Measurements from ENCODE around the gene NCK1. TPM values are rescaled to one million over a fixed set of nuclear protein-coding genes. Genes with fewer than 3 reads are reported as not detected.

NCK1 gene
- total and polyA plus RNA-seq, 2 experiments from 2014 or later: 25.1 to 47.7 TPM

- Histone ChIP-seq H3K27ac (no peak within 1 kb of the TSS), H3K4me2 (peak within 1 kb of the TSS; percentile 92), H3K4me1 (ENCODE audit: insufficient read depth) (peaks cover 3% of the 10 kb centered on the region), H3K9me2 (replicated peaks; ENCODE audit: insufficient read depth) (no peaks in the 10 kb centered on the region), H3K4me3 (peak within 1 kb of the TSS; percentile 69), H4K20me1 (ENCODE audit: insufficient read depth, poor library complexity, severe bottlenecking) (no peaks in the 10 kb centered on the region), H3K27me3 (peaks cover 24% of the 10 kb centered on the region), H3K9me3 (ENCODE audit: low read depth) (no peaks in the 10 kb centered on the region), H2AFZ (peak within 1 kb of the TSS; percentile 31), H3K79me2 (no peaks in the 10 kb centered on the region), H3K36me3 (replicated peaks; ENCODE audit: insufficient read depth, low read depth) (no peaks in the 10 kb centered on the region)
- TF ChIP-seq EZH2 (IDR thresholded peaks at IDR 0.05; ENCODE audit: borderline replicate concordance) (peak; percentile 59), CTCF (IDR thresholded peaks at IDR 0.05; ENCODE audit: poor library complexity) (no peak)
- peak; percentile 48 for DNase-seq (ENCODE audit: low spot score)
- 2% methylated on average over 37 of the region's 60 CpGs for WGBS (ENCODE audit: low lambda C conversion rate, missing lambda C conversion rate)
Measured at GRCh38 chr3:136818769-136819391, 43.1 kb upstream of the NCK1 start, which contains the start of gene SLC35G2. TSS of gene SLC35G2 (plus strand) at chr3:136819126. CDS start at chr3:136854461, 35,335 bp downstream.

GRCh38 chr3:136819392-136819730 is 42.6 kb upstream of the NCK1 start:
- Histone ChIP-seq H3K79me2 (no peaks in the 10 kb centered on the region), H3K27me3 (peaks cover 24% of the 10 kb centered on the region), H3K36me3 (replicated peaks; ENCODE audit: insufficient read depth, low read depth) (no peaks in the 10 kb centered on the region), H3K9me2 (replicated peaks; ENCODE audit: insufficient read depth) (no peaks in the 10 kb centered on the region), H4K20me1 (ENCODE audit: insufficient read depth, poor library complexity, severe bottlenecking) (no peaks in the 10 kb centered on the region), H3K9me3 (ENCODE audit: low read depth) (no peaks in the 10 kb centered on the region), H3K27ac (no peak overlapping the region), H3K4me1 (ENCODE audit: insufficient read depth) (peaks cover 3% of the 10 kb centered on the region), H3K4me2 (peak overlapping the region; percentile 92), H2AFZ (peak overlapping the region; percentile 31), H3K4me3 (peak overlapping the region; percentile 69)
- 2% methylated on average over 19 of the region's 21 CpGs for WGBS (ENCODE audit: low lambda C conversion rate, missing lambda C conversion rate)
- TF ChIP-seq EZH2phosphoT487 (IDR thresholded peaks at IDR 0.05; ENCODE audit: low read depth, severe bottlenecking, unreplicated experiment) (no peak), EZH2 (IDR thresholded peaks at IDR 0.05; ENCODE audit: borderline replicate concordance) (peak; percentile 58), CTCF (IDR thresholded peaks at IDR 0.05; ENCODE audit: poor library complexity) (no peak)
- DNase-seq (ENCODE audit: low spot score): peak; percentile 13

GRCh38 chr3:136819731-136820679 is 42.0 kb upstream of the NCK1 start:
- Histone ChIP-seq H2AFZ (peak overlapping the region; percentile 31), H4K20me1 (ENCODE audit: insufficient read depth, poor library complexity, severe bottlenecking) (no peaks in the 10 kb centered on the region), H3K27ac (no peak overlapping the region), H3K36me3 (replicated peaks; ENCODE audit: insufficient read depth, low read depth) (no peaks in the 10 kb centered on the region), H3K4me2 (peak overlapping the region; percentile 92), H3K27me3 (peaks cover 24% of the 10 kb centered on the region), H3K4me1 (ENCODE audit: insufficient read depth) (peaks cover 3% of the 10 kb centered on the region), H3K9me2 (replicated peaks; ENCODE audit: insufficient read depth) (no peaks in the 10 kb centered on the region), H3K9me3 (ENCODE audit: low read depth) (no peaks in the 10 kb centered on the region), H3K4me3 (peak overlapping the region; percentile 69), H3K79me2 (no peaks in the 10 kb centered on the region)
- 8% methylated on average over 51 of the region's 51 CpGs for WGBS (ENCODE audit: low lambda C conversion rate, missing lambda C conversion rate)
- TF ChIP-seq EZH2 (IDR thresholded peaks at IDR 0.05; ENCODE audit: borderline replicate concordance) (no peak), CTCF (IDR thresholded peaks at IDR 0.05; ENCODE audit: poor library complexity) (no peak), EZH2phosphoT487 (IDR thresholded peaks at IDR 0.05; ENCODE audit: low read depth, severe bottlenecking, unreplicated experiment) (no peak)
- DNase-seq (ENCODE audit: low spot score): peak; percentile 69

All from hepatocyte (in vitro differentiated cells).